ENCODE measurements around the gene PPARG.
"Not testable (repeated sequence)": the region's sequence is repeated elsewhere in the genome, so short reads cannot be mapped to it uniquely, and the experiment has no call there.

Gene PPARG

GRCh38 chr3:12445523-12446240 lies 156.8 kb downstream of the PPARG start:
- DNase-seq, result no peak

GRCh38 chr3:12446298-12446697 lies 157.4 kb downstream of the PPARG start:
- DNase-seq, result no peak

- no peak for DNase-seq
Observed at GRCh38 chr3:12447075-12447474, 158.2 kb downstream of the PPARG start.

GRCh38 chr3:12448404-12449202 lies 159.7 kb downstream of the PPARG start:
- DNase-seq, result not testable (repeated sequence)

GRCh38 chr3:12449889-12450682 lies 161.2 kb downstream of the PPARG start:
- no peak for DNase-seq

- no peak for DNase-seq
Observed at GRCh38 chr3:12451481-12451880, 162.6 kb downstream of the PPARG start.

- DNase-seq, result no peak
Observed at GRCh38 chr3:12451960-12452359, 163.1 kb downstream of the PPARG start.

- DNase-seq, result no peak
Observed at GRCh38 chr3:12452361-12453330, 163.8 kb downstream of the PPARG start.

GRCh38 chr3:12454076-12454815 lies 165.4 kb downstream of the PPARG start:
- DNase-seq, result no peak

- DNase-seq, result no peak
Observed at GRCh38 chr3:12454816-12455121, 165.9 kb downstream of the PPARG start.

GRCh38 chr3:12455740-12456139 lies 166.9 kb downstream of the PPARG start:
- DNase-seq, result no peak

- DNase-seq, result no peak
Observed at GRCh38 chr3:12456441-12456840, 167.6 kb downstream of the PPARG start.

GRCh38 chr3:12457380-12457779 lies 168.5 kb downstream of the PPARG start:
- DNase-seq, result not testable (repeated sequence)

GRCh38 chr3:12458901-12459300 lies 170.0 kb downstream of the PPARG start:
- DNase-seq, result no peak

- no peak for DNase-seq
Observed at GRCh38 chr3:12460127-12460526, 171.3 kb downstream of the PPARG start.

- no peak for DNase-seq
Observed at GRCh38 chr3:12461097-12461649, 172.3 kb downstream of the PPARG start.

- no peak for DNase-seq
Observed at GRCh38 chr3:12462159-12462947, 173.5 kb downstream of the PPARG start.

- no peak for DNase-seq
Observed at GRCh38 chr3:12463686-12464085, 174.8 kb downstream of the PPARG start.

- DNase-seq, result no peak
Observed at GRCh38 chr3:12464181-12464580, 175.3 kb downstream of the PPARG start.

GRCh38 chr3:12465151-12465835 lies 176.4 kb downstream of the PPARG start:
- DNase-seq, result no peak
